Activated CD4-positive, alpha-beta T cell treated with anti-CD3 and anti-CD28 coated beads, Interleukin-2, amount 10 ng/mL, durations not matched to agents 24 days and 14 days (primary cell): Measurements from ENCODE around the gene EIF4E2. TPM values are rescaled to one million over a fixed set of nuclear protein-coding genes. Genes with fewer than 3 reads are reported as not detected.

Experiments used
- DNase-seq: peaks from one replicate; pipeline ENCODE4 v3.0.0; 2022
- H3K27ac Mint-ChIP-seq: one replicate; pipeline ENCODE4 v1.8.0; 2022; ENCODE audit warnings: mild to moderate bottlenecking, mixed read lengths
- H3K27me3 Mint-ChIP-seq: one replicate; pipeline ENCODE4 v1.8.0; 2022; ENCODE audit warnings: mixed read lengths
- H3K36me3 Mint-ChIP-seq: one replicate; pipeline ENCODE4 v1.8.0; 2022; ENCODE audit warnings: low read depth, mild to moderate bottlenecking, mixed read lengths
- H3K4me1 Mint-ChIP-seq: one replicate; pipeline ENCODE4 v1.8.0; 2021; ENCODE audit warnings: mixed read lengths
- H3K4me3 Mint-ChIP-seq: one replicate; pipeline ENCODE4 v1.8.0; 2022; ENCODE audit warnings: mild to moderate bottlenecking, moderate library complexity, mixed read lengths
- H3K9me3 Mint-ChIP-seq: one replicate; pipeline ENCODE4 v1.8.0; 2021; ENCODE audit warnings: mixed read lengths
- intact Hi-C: fragments of 100-400 bp; cut with micrococcal nuclease; formaldehyde crosslinking; loops from one replicate; pipeline ENCODE4 v1.15.1; 2023
- total RNA-seq: library from RNA; stranded (reverse); gene quantifications from 2 replicates; pipeline ENCODE4 v1.2.3, GENCODE V29; 2022

The EIF4E2 gene, protein sequence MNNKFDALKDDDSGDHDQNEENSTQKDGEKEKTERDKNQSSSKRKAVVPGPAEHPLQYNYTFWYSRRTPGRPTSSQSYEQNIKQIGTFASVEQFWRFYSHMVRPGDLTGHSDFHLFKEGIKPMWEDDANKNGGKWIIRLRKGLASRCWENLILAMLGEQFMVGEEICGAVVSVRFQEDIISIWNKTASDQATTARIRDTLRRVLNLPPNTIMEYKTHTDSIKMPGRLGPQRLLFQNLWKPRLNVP
- 89.9 and 93.2 TPM in 2 replicates for total RNA-seq

- Mint-ChIP-seq H3K27ac (peak within 1 kb of the TSS; percentile 100), H3K4me3 (peak within 1 kb of the TSS; percentile 96), H3K36me3 (peaks cover 65% of the 10 kb centered on the region), H3K27me3 (no peaks in the 10 kb centered on the region), H3K4me1 (peaks cover 61% of the 10 kb centered on the region), H3K9me3 (no peaks in the 10 kb centered on the region)
- intact Hi-C loops: loop anchor here (2.0 kb wide), 3 partner anchors 146 to 844 kb away; partner anchors contain the start of genes GIGYF2 and PDE6D
- DNase-seq: peak; percentile 97
Observed at GRCh38 chr2:232550354-232551249, at the start of gene EIF4E2, which contains the start of gene TIGD1. Gene EIF4E2, plus strand, starts transcription at chr2:232550689. Its CDS starts 36 bp downstream, at chr2:232550725. Gene TIGD1, minus strand, starts transcription at chr2:232550557. Its CDS starts 675 bp downstream, at chr2:232549882.

GRCh38 chr2:232501331-232501771, 49.1 kb upstream of the EIF4E2 start:
- Mint-ChIP-seq H3K36me3 (no peaks in the 10 kb centered on the region), H3K27me3 (peaks cover 36% of the 10 kb centered on the region), H3K4me1 (peaks cover 9% of the 10 kb centered on the region), H3K4me3 (no peak overlapping the region), H3K9me3 (no peaks in the 10 kb centered on the region), H3K27ac (no peak overlapping the region)
- intact Hi-C loops: no loop called here
- DNase-seq: no peak

GRCh38 chr2:232501794-232502390, 48.6 kb upstream of the EIF4E2 start:
- Mint-ChIP-seq H3K27ac (no peak overlapping the region), H3K36me3 (no peaks in the 10 kb centered on the region), H3K27me3 (peaks cover 36% of the 10 kb centered on the region), H3K9me3 (no peaks in the 10 kb centered on the region), H3K4me3 (no peak overlapping the region), H3K4me1 (peaks cover 9% of the 10 kb centered on the region)
- intact Hi-C loops: no loop called here
- no peak for DNase-seq

- H3K27me3 Mint-ChIP-seq: peaks cover 36% of the 10 kb centered on the region
- intact Hi-C loops: no loop called here
- peak overlapping the region; percentile 66 for H3K27ac Mint-ChIP-seq
- H3K4me3 Mint-ChIP-seq: peak overlapping the region; percentile 75
- H3K4me1 Mint-ChIP-seq: peaks cover 9% of the 10 kb centered on the region
- H3K9me3 Mint-ChIP-seq: no peaks in the 10 kb centered on the region
- no peak for DNase-seq
- H3K36me3 Mint-ChIP-seq: no peaks in the 10 kb centered on the region
Observed at GRCh38 chr2:232502511-232502910, 48.0 kb upstream of the EIF4E2 start.

DNA sequence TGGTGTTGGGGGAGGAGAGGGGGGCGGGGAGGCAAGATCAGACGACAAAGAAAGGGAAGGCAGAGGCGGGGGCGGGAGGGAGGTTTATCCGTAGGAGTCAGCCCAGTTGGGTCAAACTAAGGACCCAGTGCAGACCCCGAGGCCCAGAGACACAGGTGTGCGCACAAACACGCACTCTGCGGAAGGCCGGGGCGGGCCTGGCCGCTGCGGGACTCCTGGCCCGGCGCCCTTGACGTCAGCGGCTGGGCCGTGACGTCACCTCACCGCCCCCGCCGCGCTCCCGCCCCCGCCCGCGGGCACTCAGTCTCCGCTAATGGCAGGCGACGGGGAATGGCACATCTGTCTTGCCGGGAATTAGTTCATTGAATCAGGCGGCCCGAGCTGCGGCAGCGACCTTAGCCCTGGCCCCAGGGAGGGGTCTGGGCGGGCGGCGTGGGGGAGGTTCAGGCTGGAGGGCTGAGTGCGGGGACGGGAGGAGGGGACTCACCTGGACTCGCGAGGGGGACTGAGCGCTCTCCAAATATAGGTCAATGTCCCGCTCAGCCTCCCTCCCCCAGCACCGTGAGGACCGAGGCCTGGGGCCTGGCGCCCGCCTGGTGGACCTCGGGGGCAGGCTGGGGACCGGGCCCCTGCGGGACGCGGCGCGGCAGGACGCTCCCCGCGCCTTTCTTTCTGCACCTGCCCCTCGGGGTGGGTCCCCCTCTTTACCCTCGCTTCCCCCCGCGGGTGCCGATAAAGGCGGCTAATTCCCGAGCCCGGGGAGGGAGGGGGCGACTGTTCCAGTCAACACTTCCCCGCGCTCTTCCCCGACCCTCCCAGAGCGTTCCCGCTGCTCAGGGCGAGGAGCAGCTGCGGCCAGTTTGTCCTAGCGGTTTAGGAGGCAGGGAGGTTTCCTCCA, 47.3 kb upstream of the EIF4E2 start:
- Mint-ChIP-seq H3K27me3 (peaks cover 36% of the 10 kb centered on the region), H3K4me1 (peaks cover 9% of the 10 kb centered on the region), H3K27ac (no peak overlapping the region), H3K9me3 (no peaks in the 10 kb centered on the region), H3K4me3 (peak overlapping the region; percentile 75), H3K36me3 (no peaks in the 10 kb centered on the region)
- intact Hi-C loops: no loop called here
- DNase-seq: peak; percentile 77

GRCh38 chr2:232503809-232504323, 46.6 kb upstream of the EIF4E2 start:
- Mint-ChIP-seq H3K27ac (no peak overlapping the region), H3K9me3 (no peaks in the 10 kb centered on the region), H3K4me1 (peaks cover 9% of the 10 kb centered on the region), H3K27me3 (peaks cover 38% of the 10 kb centered on the region), H3K4me3 (peak overlapping the region; percentile 39), H3K36me3 (no peaks in the 10 kb centered on the region)
- intact Hi-C loops: no loop called here
- no peak for DNase-seq

DNA sequence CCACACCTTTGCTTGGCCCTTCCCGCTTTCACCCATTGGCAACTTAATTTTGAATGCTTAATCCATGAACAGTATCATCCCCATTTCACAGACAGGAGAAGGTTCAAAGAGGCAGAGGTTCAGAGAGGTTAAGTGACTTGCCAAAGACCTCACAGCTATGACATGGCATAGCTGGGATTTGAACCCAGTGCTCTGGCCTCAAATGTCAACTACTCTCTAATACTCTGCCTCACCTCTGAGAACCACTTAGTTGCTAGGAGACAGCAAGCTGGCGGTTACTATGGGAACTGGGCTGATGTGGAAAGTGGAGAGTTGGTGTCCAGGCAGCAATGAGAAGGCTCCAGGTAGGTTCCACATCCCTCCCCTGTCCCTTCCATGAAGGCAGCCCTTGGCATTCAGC, 46.1 kb upstream of the EIF4E2 start:
- no peak overlapping the region for H3K4me3 Mint-ChIP-seq
- H3K27ac Mint-ChIP-seq: no peak overlapping the region
- H3K4me1 Mint-ChIP-seq: peaks cover 9% of the 10 kb centered on the region
- intact Hi-C loops: no loop called here
- H3K36me3 Mint-ChIP-seq: no peaks in the 10 kb centered on the region
- DNase-seq: no peak
- no peaks in the 10 kb centered on the region for H3K9me3 Mint-ChIP-seq
- peaks cover 38% of the 10 kb centered on the region for H3K27me3 Mint-ChIP-seq

GRCh38 chr2:232505856-232506255, 44.6 kb upstream of the EIF4E2 start:
- Mint-ChIP-seq H3K4me3 (no peak overlapping the region), H3K27ac (no peak overlapping the region), H3K9me3 (no peaks in the 10 kb centered on the region), H3K4me1 (peaks cover 9% of the 10 kb centered on the region), H3K27me3 (peaks cover 36% of the 10 kb centered on the region), H3K36me3 (no peaks in the 10 kb centered on the region)
- no peak for DNase-seq
- intact Hi-C loops: no loop called here

DNA sequence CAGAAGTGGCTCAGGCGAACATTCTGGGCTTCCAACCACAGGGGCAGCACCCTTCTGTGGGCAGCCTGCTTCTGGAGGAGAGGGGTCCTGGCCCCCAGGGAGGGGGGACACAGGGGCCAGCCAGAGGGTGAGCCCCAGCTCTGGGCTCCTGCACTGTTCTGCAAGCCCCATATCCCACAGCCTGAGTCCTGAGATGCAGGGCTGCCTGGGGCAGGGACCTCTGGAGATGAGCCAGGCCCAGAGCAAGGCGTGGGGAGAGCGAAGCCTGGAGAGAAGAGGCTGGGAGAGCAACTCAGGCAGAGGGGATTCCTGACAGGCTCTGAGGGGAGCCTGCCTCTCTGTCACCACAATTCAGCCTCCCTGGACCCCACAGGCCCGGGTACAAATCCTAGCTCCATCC, 43.8 kb upstream of the EIF4E2 start:
- Mint-ChIP-seq H3K27me3 (peaks cover 35% of the 10 kb centered on the region), H3K4me1 (peaks cover 9% of the 10 kb centered on the region), H3K4me3 (no peak overlapping the region), H3K9me3 (no peaks in the 10 kb centered on the region), H3K27ac (no peak overlapping the region), H3K36me3 (no peaks in the 10 kb centered on the region)
- DNase-seq: no peak
- intact Hi-C loops: no loop called here

DNA sequence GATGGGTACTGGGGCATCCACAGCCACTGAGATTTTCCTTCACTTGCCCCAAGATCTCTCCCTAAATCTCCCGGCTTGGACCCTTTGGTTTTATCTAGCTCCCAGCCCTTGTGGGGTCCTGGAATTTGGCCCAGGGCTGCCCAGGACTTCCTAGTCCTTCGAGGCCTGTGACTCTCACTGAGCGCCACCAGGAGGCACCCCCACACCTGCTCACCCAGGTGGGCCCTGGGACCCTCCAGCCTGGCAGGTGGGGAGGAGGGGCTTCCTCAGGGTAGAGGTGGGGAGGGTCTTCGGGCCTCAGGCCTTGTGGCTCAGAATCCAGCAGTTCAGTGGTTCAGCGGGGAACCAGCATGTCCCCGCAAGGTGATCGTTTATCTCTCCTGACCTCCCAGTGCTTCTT, 42.2 kb upstream of the EIF4E2 start:
- Mint-ChIP-seq H3K36me3 (no peaks in the 10 kb centered on the region), H3K4me1 (peaks cover 5% of the 10 kb centered on the region), H3K27ac (no peak overlapping the region), H3K27me3 (peaks cover 29% of the 10 kb centered on the region), H3K9me3 (no peaks in the 10 kb centered on the region), H3K4me3 (no peak overlapping the region)
- no peak for DNase-seq
- intact Hi-C loops: no loop called here

DNA sequence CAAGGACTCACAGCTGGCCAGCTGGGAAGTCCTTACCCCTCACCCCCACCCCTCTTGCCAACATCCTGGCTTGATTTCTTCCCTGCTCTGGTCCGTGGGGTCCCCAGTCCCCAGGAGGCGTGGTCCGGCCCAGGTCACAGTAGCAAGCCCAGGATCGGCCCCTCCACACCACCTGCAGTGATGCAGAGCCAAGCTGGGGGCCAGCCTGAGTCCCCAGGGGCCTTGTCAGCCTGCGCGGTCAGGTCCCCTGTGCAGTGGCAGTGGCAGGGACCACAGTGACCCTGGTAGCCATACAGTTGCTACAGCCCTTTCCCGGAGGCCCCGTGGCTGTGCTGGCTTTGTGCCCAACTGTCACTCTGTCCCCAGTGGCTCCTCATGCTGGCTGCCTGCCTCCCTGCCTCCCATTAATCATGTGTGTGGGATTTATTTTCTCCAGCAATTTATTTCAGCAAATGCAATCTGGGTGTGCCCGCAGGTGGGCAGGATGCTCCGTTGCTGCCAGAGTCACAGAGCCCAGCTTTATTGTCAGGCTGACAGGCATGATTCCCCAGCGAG, 39.1 kb upstream of the EIF4E2 start:
- no peaks in the 10 kb centered on the region for H3K36me3 Mint-ChIP-seq
- peaks cover 11% of the 10 kb centered on the region for H3K27me3 Mint-ChIP-seq
- H3K27ac Mint-ChIP-seq: no peak overlapping the region
- H3K4me3 Mint-ChIP-seq: no peak overlapping the region
- no peak for DNase-seq
- H3K4me1 Mint-ChIP-seq: no peaks in the 10 kb centered on the region
- H3K9me3 Mint-ChIP-seq: no peaks in the 10 kb centered on the region
- intact Hi-C loops: no loop called here

- H3K4me3 Mint-ChIP-seq: no peak overlapping the region
- no peaks in the 10 kb centered on the region for H3K36me3 Mint-ChIP-seq
- no peak for DNase-seq
- intact Hi-C loops: no loop called here
- H3K27ac Mint-ChIP-seq: no peak overlapping the region
- H3K9me3 Mint-ChIP-seq: no peaks in the 10 kb centered on the region
- no peaks in the 10 kb centered on the region for H3K4me1 Mint-ChIP-seq
- H3K27me3 Mint-ChIP-seq: peaks cover 11% of the 10 kb centered on the region
Observed at GRCh38 chr2:232512602-232513001, 37.9 kb upstream of the EIF4E2 start.

DNA sequence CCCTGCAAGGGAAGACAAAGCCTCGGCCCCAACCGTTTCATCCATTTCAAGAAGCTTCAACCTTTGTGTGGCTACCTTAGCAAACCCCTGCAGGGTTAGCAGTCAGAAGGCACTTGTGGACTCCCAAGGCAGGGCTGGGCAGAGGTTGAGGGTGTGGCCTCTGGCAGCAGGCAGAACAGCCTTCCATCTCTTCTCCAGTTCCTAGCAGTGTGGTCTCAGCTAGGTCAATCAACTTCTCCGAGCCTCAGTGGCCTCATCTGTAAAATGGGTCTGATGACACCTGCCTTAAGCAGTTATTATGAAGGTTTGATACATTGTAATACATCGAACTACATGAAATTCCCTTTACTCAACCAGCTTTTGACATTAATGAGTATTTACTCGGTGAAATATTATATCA, 37.1 kb upstream of the EIF4E2 start:
- intact Hi-C loops: no loop called here
- Mint-ChIP-seq H3K9me3 (no peaks in the 10 kb centered on the region), H3K4me1 (no peaks in the 10 kb centered on the region), H3K27ac (no peak overlapping the region), H3K36me3 (no peaks in the 10 kb centered on the region), H3K27me3 (peaks cover 11% of the 10 kb centered on the region), H3K4me3 (no peak overlapping the region)
- no peak for DNase-seq
